ENCODE data around the gene UST. TPM values are rescaled to one million over a fixed set of nuclear protein-coding genes. Genes with fewer than 3 reads are reported as not detected.
A peak's percentile ranks its signal among the peaks of the same experiment; 100 is the strongest.

UST gene
- total and polyA plus RNA-seq, 9 of the 15 experiments (the other 6 are each of a cell fraction or from before 2014, with no cell fraction given): 0.04 to 0.10 TPM; not detected in 7

DNA sequence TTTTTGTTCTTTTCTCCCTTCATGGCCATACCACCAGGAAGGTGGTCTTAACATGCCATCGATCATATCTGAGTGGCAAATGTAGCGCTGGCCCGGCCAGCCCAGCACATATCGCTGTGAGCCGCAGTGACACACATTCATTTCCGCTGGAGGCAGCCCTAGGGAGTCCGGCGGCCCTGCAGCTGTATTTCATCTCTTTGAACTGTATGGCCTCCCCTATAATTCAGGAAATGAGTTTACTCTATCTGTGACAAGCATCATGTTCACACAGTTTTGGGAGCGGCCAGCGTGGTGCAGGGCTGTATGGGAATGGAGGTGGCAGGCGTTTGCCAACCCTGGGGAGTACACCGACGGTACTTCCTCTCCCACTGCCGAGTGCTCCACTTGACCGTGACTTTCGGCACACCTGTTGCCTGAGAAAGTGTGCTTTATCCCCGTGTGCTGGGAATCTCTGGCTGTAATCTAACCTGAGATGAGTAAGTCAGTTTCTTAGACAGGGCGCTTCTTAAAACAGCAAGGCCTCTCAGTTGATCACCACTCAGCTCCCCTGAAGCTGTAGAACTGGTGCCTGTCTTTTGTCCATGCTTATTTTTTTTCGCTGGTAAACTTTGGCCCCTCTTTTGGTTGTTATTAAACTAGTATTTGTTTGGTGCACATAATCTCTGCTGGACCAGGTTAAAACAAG lies 313.6 kb downstream of the UST start (continued):
- TF ChIP-seq, protein P1, sequence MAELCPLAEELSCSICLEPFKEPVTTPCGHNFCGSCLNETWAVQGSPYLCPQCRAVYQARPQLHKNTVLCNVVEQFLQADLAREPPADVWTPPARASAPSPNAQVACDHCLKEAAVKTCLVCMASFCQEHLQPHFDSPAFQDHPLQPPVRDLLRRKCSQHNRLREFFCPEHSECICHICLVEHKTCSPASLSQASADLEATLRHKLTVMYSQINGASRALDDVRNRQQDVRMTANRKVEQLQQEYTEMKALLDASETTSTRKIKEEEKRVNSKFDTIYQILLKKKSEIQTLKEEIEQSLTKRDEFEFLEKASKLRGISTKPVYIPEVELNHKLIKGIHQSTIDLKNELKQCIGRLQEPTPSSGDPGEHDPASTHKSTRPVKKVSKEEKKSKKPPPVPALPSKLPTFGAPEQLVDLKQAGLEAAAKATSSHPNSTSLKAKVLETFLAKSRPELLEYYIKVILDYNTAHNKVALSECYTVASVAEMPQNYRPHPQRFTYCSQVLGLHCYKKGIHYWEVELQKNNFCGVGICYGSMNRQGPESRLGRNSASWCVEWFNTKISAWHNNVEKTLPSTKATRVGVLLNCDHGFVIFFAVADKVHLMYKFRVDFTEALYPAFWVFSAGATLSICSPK (IDR thresholded peaks at IDR 0.05; ENCODE audit: borderline replicate concordance): no peak

DNA sequence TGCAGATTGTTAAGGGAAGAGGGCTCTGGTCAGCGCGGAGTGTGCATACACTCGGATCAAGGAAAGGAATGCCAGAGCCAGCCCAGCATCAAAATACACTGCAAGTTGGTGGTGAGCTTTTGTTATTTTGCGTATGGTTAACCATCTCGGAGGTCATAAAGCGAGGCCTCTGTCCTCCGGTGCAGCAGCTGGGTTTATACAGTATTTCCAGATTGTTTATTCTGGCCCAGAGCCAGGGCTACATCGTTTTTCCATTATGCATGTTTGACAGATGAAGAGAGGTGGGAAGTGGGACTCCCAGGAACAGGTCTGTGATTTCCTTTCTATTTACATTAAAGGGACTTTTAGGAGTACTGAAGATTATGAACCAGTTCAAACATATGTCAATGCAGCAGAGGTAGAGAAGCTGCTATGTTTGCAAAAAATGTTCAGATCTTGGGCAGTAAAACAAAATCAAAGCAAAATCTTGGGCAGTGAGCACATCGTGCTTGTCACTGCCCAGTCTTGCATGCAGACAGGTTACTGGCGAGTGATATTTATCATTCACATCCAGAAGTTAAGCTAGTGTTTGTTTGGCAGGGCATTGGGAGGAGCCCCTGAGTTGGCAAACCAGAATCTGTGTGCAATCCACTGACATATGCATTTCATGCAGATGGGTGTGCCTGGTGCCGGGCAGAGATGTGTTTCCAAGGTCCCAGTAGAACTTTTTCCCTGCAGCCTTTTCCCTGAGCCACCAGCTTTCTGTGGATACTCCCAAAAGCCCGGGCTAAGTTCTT lies 314.3 kb downstream of the UST start:
- Histone ChIP-seq H2AFZ (ENCODE audit: low read depth, low read length) (no peak overlapping the region), H3K9me1 (ENCODE audit: control insufficient read depth, insufficient read depth, low read length) (no peaks in the 10 kb centered on the region), H3K9ac (ENCODE audit: insufficient read depth in 1 of 2, low read depth in 2 of 2, low read length in 2 of 2) (no peak overlapping the region), H4K20me1 (replicated peaks; ENCODE audit: control insufficient read depth, insufficient read depth, low read length) (no peaks in the 10 kb centered on the region), H3K27me3 (ENCODE audit: control insufficient read depth in 2 of 2, insufficient read depth in 2 of 2, low read length in 2 of 2) (peaks cover 47% of the 10 kb centered on the region in 2 experiments), H3K36me3 (ENCODE audit: control insufficient read depth, insufficient read depth, low read length) (no peaks in the 10 kb centered on the region), H3K4me1 (replicated peaks in 1 of 2; ENCODE audit: control insufficient read depth in 2 of 2, insufficient read depth in 2 of 2, low read length in 2 of 2) (no peaks in the 10 kb centered on the region), H3K4me2 (ENCODE audit: insufficient read depth, low read length) (no peak overlapping the region), H3K9me3 (replicated peaks; ENCODE audit: control insufficient read depth, insufficient read depth, low read depth, low read length) (no peaks in the 10 kb centered on the region), H3K79me2 (ENCODE audit: control insufficient read depth, insufficient read depth, low read length) (no peaks in the 10 kb centered on the region), H3K4me3 (no peak overlapping the region), H3K27ac (ENCODE audit: extremely low read depth, low read depth, low read length) (no peak overlapping the region)
- in situ Hi-C loops (cut with MboI): no loop called here
- TF ChIP-seq, protein P2, sequence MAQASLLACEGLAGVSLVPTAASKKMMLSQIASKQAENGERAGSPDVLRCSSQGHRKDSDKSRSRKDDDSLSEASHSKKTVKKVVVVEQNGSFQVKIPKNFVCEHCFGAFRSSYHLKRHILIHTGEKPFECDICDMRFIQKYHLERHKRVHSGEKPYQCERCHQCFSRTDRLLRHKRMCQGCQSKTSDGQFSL (CRISPR knock-in tag; IDR thresholded peaks at IDR 0.05): no peak
- TF ChIP-seq, protein P2 (tag; IDR thresholded peaks at IDR 0.05): no peak
- TF ChIP-seq NFIC (IDR thresholded peaks at IDR 0.05): peak; percentile 70
- WGBS (ENCODE audit: insufficient coverage, low coverage, missing lambda C conversion rate): 7% methylated on average over 12 of the region's 12 CpGs
- DNase-seq (ENCODE audit: extremely low read depth in 1 of 4, low spot score in 3 of 4): no peak
- ChIA-PET CTCF (ENCODE audit: low intra/inter-chr PET ratio) (no interaction called here), POLR2A (no interaction called here)
- ATAC-seq: no peak
- FAIRE-seq: no peak
- intact Hi-C loops (cut with micrococcal nuclease): no loop called here
- no TSS peak for BruUV-seq (replicated peaks)
